ENCODE results near the gene LRRC58.

Gene LRRC58

DNA sequence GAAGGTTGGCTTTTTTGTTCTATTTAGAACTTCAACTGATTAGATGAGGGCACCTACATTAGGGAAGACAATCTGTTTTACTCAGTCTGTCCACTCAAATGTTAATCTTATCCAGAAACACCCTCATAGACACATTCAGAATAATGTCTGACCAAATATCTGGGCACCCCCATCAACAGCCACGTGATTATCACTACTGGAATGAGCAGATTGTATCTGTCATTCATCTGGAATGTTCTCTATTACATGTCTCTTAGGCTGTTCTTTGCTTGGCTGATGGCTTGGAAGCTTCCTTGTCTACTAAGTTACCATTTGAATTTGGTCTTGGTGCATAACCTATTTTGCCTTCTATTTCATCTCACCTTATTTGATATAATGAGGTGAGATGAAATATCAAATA lies 15.7 kb upstream of the LRRC58 start:
- Mint-ChIP-seq H3K36me3 (ENCODE audit: low read depth) (no peaks in the 10 kb centered on the region), H3K4me1 (no peaks in the 10 kb centered on the region), H3K27ac (no peak overlapping the region), H3K4me3 (no peak overlapping the region), H3K27me3 (ENCODE audit: low read depth) (no peaks in the 10 kb centered on the region), H3K9me3 (no peaks in the 10 kb centered on the region)
- TF ChIP-seq, protein P1, sequence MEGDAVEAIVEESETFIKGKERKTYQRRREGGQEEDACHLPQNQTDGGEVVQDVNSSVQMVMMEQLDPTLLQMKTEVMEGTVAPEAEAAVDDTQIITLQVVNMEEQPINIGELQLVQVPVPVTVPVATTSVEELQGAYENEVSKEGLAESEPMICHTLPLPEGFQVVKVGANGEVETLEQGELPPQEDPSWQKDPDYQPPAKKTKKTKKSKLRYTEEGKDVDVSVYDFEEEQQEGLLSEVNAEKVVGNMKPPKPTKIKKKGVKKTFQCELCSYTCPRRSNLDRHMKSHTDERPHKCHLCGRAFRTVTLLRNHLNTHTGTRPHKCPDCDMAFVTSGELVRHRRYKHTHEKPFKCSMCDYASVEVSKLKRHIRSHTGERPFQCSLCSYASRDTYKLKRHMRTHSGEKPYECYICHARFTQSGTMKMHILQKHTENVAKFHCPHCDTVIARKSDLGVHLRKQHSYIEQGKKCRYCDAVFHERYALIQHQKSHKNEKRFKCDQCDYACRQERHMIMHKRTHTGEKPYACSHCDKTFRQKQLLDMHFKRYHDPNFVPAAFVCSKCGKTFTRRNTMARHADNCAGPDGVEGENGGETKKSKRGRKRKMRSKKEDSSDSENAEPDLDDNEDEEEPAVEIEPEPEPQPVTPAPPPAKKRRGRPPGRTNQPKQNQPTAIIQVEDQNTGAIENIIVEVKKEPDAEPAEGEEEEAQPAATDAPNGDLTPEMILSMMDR (IDR thresholded peaks at IDR 0.05; ENCODE audit: unreplicated experiment in 3 of 3) = no peak

DNA sequence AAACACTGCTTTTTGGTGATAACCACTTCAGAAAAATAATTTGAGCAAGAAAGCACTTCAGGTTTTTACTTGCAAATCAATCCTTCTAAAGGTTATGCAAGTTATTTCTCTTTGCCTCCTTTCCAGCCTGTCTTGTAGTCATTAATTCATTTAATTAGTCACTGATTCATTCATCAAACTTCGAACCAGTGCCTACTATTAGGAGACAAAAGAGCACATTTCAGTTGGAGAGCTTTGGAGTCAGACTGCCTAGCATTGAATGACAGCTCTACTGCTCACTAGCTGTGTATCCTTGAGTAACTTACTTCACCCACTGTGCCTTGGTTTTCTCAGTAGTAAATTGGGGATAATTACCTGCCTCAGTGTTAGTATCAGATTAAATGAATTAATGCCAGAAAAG lies 14.9 kb upstream of the LRRC58 start:
- no peak overlapping the region for H3K4me3 Mint-ChIP-seq
- H3K27me3 Mint-ChIP-seq (ENCODE audit: low read depth) = no peaks in the 10 kb centered on the region
- no peaks in the 10 kb centered on the region for H3K4me1 Mint-ChIP-seq
- no peaks in the 10 kb centered on the region for H3K36me3 Mint-ChIP-seq (ENCODE audit: low read depth)
- TF ChIP-seq, protein P1 (IDR thresholded peaks at IDR 0.05; ENCODE audit: unreplicated experiment in 3 of 3) = no peak
- H3K27ac Mint-ChIP-seq = no peak overlapping the region
- H3K9me3 Mint-ChIP-seq = no peaks in the 10 kb centered on the region

DNA sequence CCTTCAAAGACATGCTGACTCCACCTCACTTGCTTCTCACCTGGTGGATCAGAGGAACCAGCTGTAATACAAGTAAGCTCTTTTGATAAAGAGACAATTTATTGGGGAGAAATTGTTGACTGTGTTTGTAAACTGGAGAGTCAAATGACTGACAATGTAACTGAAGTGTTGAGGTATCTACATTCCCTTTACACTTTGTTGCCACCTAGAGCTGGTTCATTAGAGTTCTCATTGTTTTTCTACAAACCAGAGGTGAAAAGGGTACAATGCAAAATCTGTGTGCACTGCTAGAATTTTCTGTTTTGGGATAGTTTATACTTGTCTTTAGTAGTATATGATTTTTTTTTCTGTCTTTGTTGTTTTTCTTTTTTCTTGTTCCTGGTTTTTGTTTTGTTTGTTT lies 8.7 kb upstream of the LRRC58 start:
- no peaks in the 10 kb centered on the region for H3K4me1 Mint-ChIP-seq
- TF ChIP-seq, protein P1 (IDR thresholded peaks at IDR 0.05; ENCODE audit: unreplicated experiment in 3 of 3) = no peak

DNA sequence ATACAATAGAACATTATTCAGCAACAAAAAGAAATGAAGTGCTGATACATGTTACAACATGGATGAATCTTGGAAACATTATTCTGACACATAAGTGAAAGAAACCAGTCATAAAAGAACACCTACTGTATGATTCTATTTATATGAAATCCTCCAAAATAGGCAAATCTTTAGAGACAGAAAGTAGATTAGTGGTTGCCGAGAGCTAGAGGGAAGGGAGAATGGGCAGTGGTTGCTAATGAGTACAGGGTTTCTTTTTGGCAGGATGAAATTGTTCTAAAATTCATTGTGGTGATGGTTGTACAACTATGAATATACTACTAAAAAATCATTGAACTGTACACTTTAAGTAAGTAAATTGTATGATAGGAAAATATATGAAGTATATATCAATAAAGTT lies 6.3 kb upstream of the LRRC58 start:
- no peaks in the 10 kb centered on the region for H3K36me3 Mint-ChIP-seq (ENCODE audit: low read depth)
- no peaks in the 10 kb centered on the region for H3K27me3 Mint-ChIP-seq (ENCODE audit: low read depth)
- H3K4me3 Mint-ChIP-seq = no peak overlapping the region
- TF ChIP-seq, protein P1 (IDR thresholded peaks at IDR 0.05; ENCODE audit: unreplicated experiment in 3 of 3) = no peak
- peaks cover under 1% of the 10 kb centered on the region for H3K4me1 Mint-ChIP-seq
- H3K9me3 Mint-ChIP-seq = no peaks in the 10 kb centered on the region
- H3K27ac Mint-ChIP-seq = no peak overlapping the region

More for the DNA sequence above, 8.7 kb upstream of the LRRC58 start:
- no peaks in the 10 kb centered on the region for H3K36me3 Mint-ChIP-seq (ENCODE audit: low read depth)
- H3K27ac Mint-ChIP-seq = no peak overlapping the region
- no peak overlapping the region for H3K4me3 Mint-ChIP-seq
- no peaks in the 10 kb centered on the region for H3K9me3 Mint-ChIP-seq
- H3K27me3 Mint-ChIP-seq (ENCODE audit: low read depth) = no peaks in the 10 kb centered on the region

DNA sequence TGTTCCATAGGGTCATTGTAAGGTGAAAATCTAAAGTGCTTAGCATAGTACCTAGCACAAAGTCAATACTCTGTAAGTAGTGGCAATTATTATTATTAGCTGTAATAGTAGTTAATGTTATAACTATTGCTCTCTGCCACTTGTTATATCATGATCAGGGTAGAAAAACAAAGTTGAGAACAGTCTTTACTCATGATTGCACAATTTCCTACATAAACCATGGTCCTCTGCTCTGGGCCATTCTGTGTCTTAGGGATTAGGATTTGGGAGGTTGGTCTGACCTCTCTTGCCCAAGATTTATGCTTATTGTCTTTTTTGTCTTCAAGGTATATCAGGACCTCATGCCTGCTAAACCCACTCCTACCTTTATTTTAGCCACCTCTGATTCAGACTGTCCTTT lies 4.3 kb upstream of the LRRC58 start:
- no peak overlapping the region for H3K4me3 Mint-ChIP-seq
- no peaks in the 10 kb centered on the region for H3K9me3 Mint-ChIP-seq
- H3K27me3 Mint-ChIP-seq (ENCODE audit: low read depth) = no peaks in the 10 kb centered on the region
- H3K4me1 Mint-ChIP-seq = peaks cover 11% of the 10 kb centered on the region
- no peak overlapping the region for H3K27ac Mint-ChIP-seq
- H3K36me3 Mint-ChIP-seq (ENCODE audit: low read depth) = no peaks in the 10 kb centered on the region
- TF ChIP-seq, protein P1 (IDR thresholded peaks at IDR 0.05; ENCODE audit: unreplicated experiment in 3 of 3) = no peak

DNA sequence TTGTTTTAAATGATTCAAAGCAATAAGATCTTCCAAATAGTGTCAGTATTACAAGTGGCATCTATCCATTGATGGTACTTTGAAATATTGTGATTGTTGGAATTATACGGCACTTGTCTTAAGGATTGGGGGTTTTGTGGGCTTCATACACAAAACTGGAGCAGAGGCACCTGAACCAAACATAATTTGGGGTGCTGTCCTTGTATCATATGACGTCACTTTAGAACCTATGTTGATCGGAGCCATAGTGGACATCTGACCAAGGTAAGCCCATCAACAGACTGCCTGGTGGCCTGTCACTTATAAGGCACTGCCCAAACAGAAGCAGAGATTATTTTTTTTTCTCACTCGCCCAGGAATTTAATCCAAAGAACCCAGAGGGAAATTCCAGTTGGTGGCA lies 2.9 kb upstream of the LRRC58 start:
- TF ChIP-seq, protein P1 (IDR thresholded peaks at IDR 0.05; ENCODE audit: unreplicated experiment in 3 of 3) = no peak
- peaks cover under 1% of the 10 kb centered on the region for H3K36me3 Mint-ChIP-seq (ENCODE audit: low read depth)
- no peaks in the 10 kb centered on the region for H3K9me3 Mint-ChIP-seq
- peak overlapping the region in 1 of 3 experiments; percentile 52 for H3K4me3 Mint-ChIP-seq
- H3K27me3 Mint-ChIP-seq (ENCODE audit: low read depth) = no peaks in the 10 kb centered on the region
- no peak overlapping the region for H3K27ac Mint-ChIP-seq
- H3K4me1 Mint-ChIP-seq = peaks cover 19% of the 10 kb centered on the region

Data from nephron (organoid).